Effector memory CD8-positive, alpha-beta T cell (primary cell): ENCODE data around the gene TCF3.
A peak's percentile ranks its signal among the peaks of the same experiment; 100 is the strongest.

ENCODE experiments used
- ATAC-seq: fragments of 150-1000 bp; cut with Tn5 transposase; replicated peaks from 2 replicates; pipeline ENCODE4 v1.10.0; 2021; ENCODE audit warnings: mild to moderate bottlenecking, moderate library complexity
- DNase-seq, 3 experiments: peaks; one replicate each; pipeline ENCODE4 v3.0.0; 2021
- H3K27ac Mint-ChIP-seq, 2 donors: one replicate each; pipeline ENCODE4 v1.8.0; 2022; ENCODE audit warnings: mild to moderate bottlenecking in 2 of 2, mixed read lengths in 2 of 2, moderate library complexity in 2 of 2
- H3K27me3 Mint-ChIP-seq, 2 donors: one replicate each; pipeline ENCODE4 v1.8.0; 2022; ENCODE audit warnings: mixed read lengths in 2 of 2
- H3K36me3 Mint-ChIP-seq: one replicate; pipeline ENCODE4 v1.8.0; 2022; ENCODE audit warnings: mild to moderate bottlenecking, moderate library complexity, mixed read lengths; ENCODE audit not compliant: insufficient read depth
- H3K4me1 Mint-ChIP-seq, 2 donors: one replicate each; pipeline ENCODE4 v1.8.0; 2022; ENCODE audit warnings: low read depth in 2 of 2, mixed read lengths in 2 of 2
- H3K4me3 Mint-ChIP-seq, 2 donors: one replicate each; pipeline ENCODE4 v1.8.0; 2022; ENCODE audit warnings: mild to moderate bottlenecking in 2 of 2, mixed read lengths in 2 of 2, moderate library complexity in 2 of 2
- H3K9me3 Mint-ChIP-seq, 2 donors: one replicate each; pipeline ENCODE4 v1.8.0; 2022; ENCODE audit warnings: mixed read lengths in 2 of 2

The TCF3 gene

GRCh38 chr19:1601613-1602064 is 50.8 kb downstream of the TCF3 start:
- no peak overlapping the region for H3K4me3 Mint-ChIP-seq
- peaks cover 49% of the 10 kb centered on the region for H3K36me3 Mint-ChIP-seq
- no peak overlapping the region for H3K27ac Mint-ChIP-seq
- ATAC-seq (no peak), DNase-seq (no peak)
- H3K4me1 Mint-ChIP-seq = peaks cover 19 to 21% of the 10 kb centered on the region in 2 donors
- no peaks in the 10 kb centered on the region for H3K27me3 Mint-ChIP-seq
- no peaks in the 10 kb centered on the region for H3K9me3 Mint-ChIP-seq

- ATAC-seq = no peak
- no peak overlapping the region for H3K27ac Mint-ChIP-seq
- H3K9me3 Mint-ChIP-seq = no peaks in the 10 kb centered on the region
- no peak for DNase-seq
- peaks cover 35% of the 10 kb centered on the region for H3K36me3 Mint-ChIP-seq
- H3K27me3 Mint-ChIP-seq = no peaks in the 10 kb centered on the region
- peaks cover 7 to 9% of the 10 kb centered on the region in 2 donors for H3K4me1 Mint-ChIP-seq
- no peak overlapping the region for H3K4me3 Mint-ChIP-seq
Measured at GRCh38 chr19:1599460-1599846, 53.0 kb downstream of the TCF3 start.

GRCh38 chr19:1598777-1599459 is 53.5 kb downstream of the TCF3 start:
- Mint-ChIP-seq H3K4me3 (no peak overlapping the region), H3K27ac (no peak overlapping the region), H3K9me3 (no peaks in the 10 kb centered on the region), H3K27me3 (no peaks in the 10 kb centered on the region), H3K36me3 (peaks cover 33% of the 10 kb centered on the region), H3K4me1 (peaks cover 6 to 7% of the 10 kb centered on the region in 2 donors)
- ATAC-seq (no peak), DNase-seq (no peak)

- H3K9me3 Mint-ChIP-seq = no peaks in the 10 kb centered on the region
- no peak for ATAC-seq
- peaks cover 9 to 14% of the 10 kb centered on the region in 2 donors for H3K4me1 Mint-ChIP-seq
- no peak for DNase-seq
- H3K27me3 Mint-ChIP-seq = no peaks in the 10 kb centered on the region
- H3K4me3 Mint-ChIP-seq = peak overlapping the region; percentile 89 to 91
- peaks cover 33% of the 10 kb centered on the region for H3K36me3 Mint-ChIP-seq
- peak overlapping the region; percentile 87 to 95 for H3K27ac Mint-ChIP-seq
Measured at GRCh38 chr19:1593501-1593772, 59.0 kb downstream of the TCF3 start.

GRCh38 chr19:1592755-1593500 is 59.5 kb downstream of the TCF3 start, which contains the start of gene MBD3:
TSS of gene MBD3 (minus strand) at chr19:1592865. CDS start at chr19:1592631, 234 bp downstream.
- ATAC-seq (peak; percentile 73), DNase-seq (peak; percentile 84 to 87 (median 84))
- Mint-ChIP-seq H3K27me3 (no peaks in the 10 kb centered on the region), H3K36me3 (peaks cover 28% of the 10 kb centered on the region), H3K27ac (peak within 1 kb of the TSS; percentile 92 to 95), H3K4me3 (peak within 1 kb of the TSS; percentile 89 to 91), H3K4me1 (peaks cover 9 to 14% of the 10 kb centered on the region in 2 donors), H3K9me3 (no peaks in the 10 kb centered on the region)

- Mint-ChIP-seq H3K36me3 (peaks cover 21% of the 10 kb centered on the region), H3K4me1 (peaks cover 9 to 14% of the 10 kb centered on the region in 2 donors), H3K9me3 (no peaks in the 10 kb centered on the region), H3K27ac (peak overlapping the region; percentile 65 to 92), H3K4me3 (peak overlapping the region; percentile 89 to 91), H3K27me3 (no peaks in the 10 kb centered on the region)
- ATAC-seq (peak; percentile 84), DNase-seq (peak; percentile 73 to 78 (median 77))
Measured at GRCh38 chr19:1592024-1592754, 60.2 kb downstream of the TCF3 start.

GRCh38 chr19:1591421-1592023 is 60.9 kb downstream of the TCF3 start:
- Mint-ChIP-seq H3K36me3 (peaks cover 16% of the 10 kb centered on the region), H3K4me3 (peak overlapping the region; percentile 89 to 91), H3K4me1 (peaks cover 9 to 14% of the 10 kb centered on the region in 2 donors), H3K9me3 (no peaks in the 10 kb centered on the region), H3K27me3 (no peaks in the 10 kb centered on the region), H3K27ac (peak overlapping the region; percentile 65 to 92)
- DNase-seq (no peak), ATAC-seq (no peak)

GRCh38 chr19:1590641-1591397 is 61.6 kb downstream of the TCF3 start:
- DNase-seq (no peak), ATAC-seq (no peak)

GRCh38 chr19:1587872-1588271 is 64.5 kb downstream of the TCF3 start:
- no peak overlapping the region for H3K4me3 Mint-ChIP-seq
- no peak overlapping the region for H3K27ac Mint-ChIP-seq
- no peak for DNase-seq
- peaks cover 14% of the 10 kb centered on the region for H3K36me3 Mint-ChIP-seq
- no peak for ATAC-seq
- H3K27me3 Mint-ChIP-seq = no peaks in the 10 kb centered on the region
- no peaks in the 10 kb centered on the region for H3K9me3 Mint-ChIP-seq
- peaks cover 9 to 17% of the 10 kb centered on the region in 2 donors for H3K4me1 Mint-ChIP-seq

More at GRCh38 chr19:1590641-1591397, 61.6 kb downstream of the TCF3 start:
- peak overlapping the region; percentile 65 to 92 for H3K27ac Mint-ChIP-seq
- no peaks in the 10 kb centered on the region for H3K9me3 Mint-ChIP-seq
- H3K4me1 Mint-ChIP-seq = peaks cover 9 to 17% of the 10 kb centered on the region in 2 donors
- H3K36me3 Mint-ChIP-seq = peaks cover 16% of the 10 kb centered on the region
- H3K4me3 Mint-ChIP-seq = peak overlapping the region; percentile 89 to 91
- no peaks in the 10 kb centered on the region for H3K27me3 Mint-ChIP-seq

- no peaks in the 10 kb centered on the region for H3K9me3 Mint-ChIP-seq
- ATAC-seq (no peak), DNase-seq (no peak)
- H3K27me3 Mint-ChIP-seq = no peaks in the 10 kb centered on the region
- H3K4me1 Mint-ChIP-seq = peaks cover 0 to 9% of the 10 kb centered on the region in 2 donors
- H3K27ac Mint-ChIP-seq = peak overlapping the region; percentile 16 to 57
- H3K36me3 Mint-ChIP-seq = peaks cover 16% of the 10 kb centered on the region
- H3K4me3 Mint-ChIP-seq = no peak overlapping the region
Measured at GRCh38 chr19:1585243-1585580, 67.2 kb downstream of the TCF3 start.

GRCh38 chr19:1584500-1585242 is 67.7 kb downstream of the TCF3 start:
- ATAC-seq (no peak), DNase-seq (no peak)
- no peaks in the 10 kb centered on the region for H3K27me3 Mint-ChIP-seq
- H3K27ac Mint-ChIP-seq = no peak overlapping the region
- H3K4me3 Mint-ChIP-seq = no peak overlapping the region
- no peaks in the 10 kb centered on the region for H3K9me3 Mint-ChIP-seq
- peaks cover 0 to 8% of the 10 kb centered on the region in 2 donors for H3K4me1 Mint-ChIP-seq
- peaks cover 21% of the 10 kb centered on the region for H3K36me3 Mint-ChIP-seq

GRCh38 chr19:1582201-1582600 is 70.2 kb downstream of the TCF3 start:
- Mint-ChIP-seq H3K36me3 (peaks cover 25% of the 10 kb centered on the region), H3K27ac (no peak overlapping the region), H3K27me3 (no peaks in the 10 kb centered on the region), H3K4me1 (peaks cover 0 to 7% of the 10 kb centered on the region in 2 donors), H3K9me3 (no peaks in the 10 kb centered on the region), H3K4me3 (no peak overlapping the region)
- ATAC-seq (no peak), DNase-seq (no peak)
